Suprapubic skin (tissue), 4 donors: ENCODE data around the gene ADAP1. TPM values are rescaled to one million over a fixed set of nuclear protein-coding genes. Genes with fewer than 3 reads are reported as not detected.

Experiments
- DNase-seq, 2 donors: peaks; one replicate each; pipeline ENCODE4 v3.0.0-alpha.2; 2019; ENCODE audit warnings: low spot score in 2 of 2
- H3K27ac ChIP-seq: fragments of 200-600 bp; sonication (generic); one replicate; pipeline ENCODE4 v1.5.1; 2019
- H3K27me3 ChIP-seq: fragments of 200-600 bp; sonication (generic); one replicate; pipeline ENCODE4 v1.5.1; 2019
- H3K36me3 ChIP-seq: fragments of 200-600 bp; sonication (generic); one replicate; pipeline ENCODE4 v1.5.1; 2019
- H3K4me1 ChIP-seq: fragments of 200-600 bp; sonication (generic); one replicate; pipeline ENCODE4 v1.5.1; 2019
- H3K4me3 ChIP-seq: fragments of 200-600 bp; sonication (generic); one replicate; pipeline ENCODE4 v1.5.1; 2019; ENCODE audit warnings: mild to moderate bottlenecking
- H3K9me3 ChIP-seq: fragments of 200-600 bp; sonication (generic); one replicate; pipeline ENCODE4 v1.5.1; 2019
- EP300 ChIP-seq: sonication (generic); formaldehyde crosslinking; IDR thresholded peaks from one replicate; pipeline ENCODE4 v1.6.1; 2017; ENCODE audit warnings: antibody characterized with exemption
- POLR2A ChIP-seq, 2 donors: fragments of 450-650 bp; IDR thresholded peaks; one replicate each; pipeline ENCODE4 v1.6.1; 2017; ENCODE audit warnings: antibody characterized with exemption in 2 of 2, mild to moderate bottlenecking in 2 of 2, moderate library complexity in 2 of 2
- POLR2AphosphoS5 ChIP-seq, 3 donors: sonication (generic); formaldehyde crosslinking; IDR thresholded peaks; one replicate each; pipeline ENCODE4 v1.6.1; 2017; ENCODE audit warnings: antibody characterized with exemption in 3 of 3
- WGBS: methylation state at CpG from one replicate; pipeline ENCODE4 v1.1.5; 2018; 5-methylcytosine and 5-hydroxymethylcytosine counted together
- total RNA-seq, 4 donors: library from RNA; depleted of rRNA; stranded (reverse); fragments of >200 nt; gene quantifications; one replicate each; pipeline ENCODE4 v1.1.0, GENCODE V29; 2016
- TF ChIP-seq, protein P1 (sequence below), 2 donors: fragments of 200-600 bp in 1 of 2; fragments of 450-650 bp in 1 of 2; sonication (generic) in 1 of 2; IDR thresholded peaks; one replicate each; pipeline ENCODE4 v1.5.1; 2016 to 2019; ENCODE audit warnings: antibody characterized with exemption in 2 of 2, mild to moderate bottlenecking in 1 of 2, moderate library complexity in 1 of 2

Gene ADAP1
- total RNA-seq, 4 donors from 2014 or later: 4.1 to 9.1 (median 6.3) TPM

GRCh38 chr7:988963-989529 is 34.6 kb upstream of the ADAP1 start:
- WGBS: 72% methylated on average over 13 of the region's 15 CpGs
- H3K27me3 ChIP-seq: peaks cover 69% of the 10 kb centered on the region
- peaks cover 43% of the 10 kb centered on the region for H3K4me1 ChIP-seq
- no peak overlapping the region for H3K27ac ChIP-seq
- no peak for DNase-seq
- H3K36me3 ChIP-seq: no peaks in the 10 kb centered on the region
- TF ChIP-seq, protein P1, sequence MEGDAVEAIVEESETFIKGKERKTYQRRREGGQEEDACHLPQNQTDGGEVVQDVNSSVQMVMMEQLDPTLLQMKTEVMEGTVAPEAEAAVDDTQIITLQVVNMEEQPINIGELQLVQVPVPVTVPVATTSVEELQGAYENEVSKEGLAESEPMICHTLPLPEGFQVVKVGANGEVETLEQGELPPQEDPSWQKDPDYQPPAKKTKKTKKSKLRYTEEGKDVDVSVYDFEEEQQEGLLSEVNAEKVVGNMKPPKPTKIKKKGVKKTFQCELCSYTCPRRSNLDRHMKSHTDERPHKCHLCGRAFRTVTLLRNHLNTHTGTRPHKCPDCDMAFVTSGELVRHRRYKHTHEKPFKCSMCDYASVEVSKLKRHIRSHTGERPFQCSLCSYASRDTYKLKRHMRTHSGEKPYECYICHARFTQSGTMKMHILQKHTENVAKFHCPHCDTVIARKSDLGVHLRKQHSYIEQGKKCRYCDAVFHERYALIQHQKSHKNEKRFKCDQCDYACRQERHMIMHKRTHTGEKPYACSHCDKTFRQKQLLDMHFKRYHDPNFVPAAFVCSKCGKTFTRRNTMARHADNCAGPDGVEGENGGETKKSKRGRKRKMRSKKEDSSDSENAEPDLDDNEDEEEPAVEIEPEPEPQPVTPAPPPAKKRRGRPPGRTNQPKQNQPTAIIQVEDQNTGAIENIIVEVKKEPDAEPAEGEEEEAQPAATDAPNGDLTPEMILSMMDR (IDR thresholded peaks at IDR 0.05): no peak
- TF ChIP-seq POLR2A (IDR thresholded peaks at IDR 0.05) (no peak), EP300 (no peak), POLR2AphosphoS5 (IDR thresholded peaks at IDR 0.05) (no peak)
- H3K4me3 ChIP-seq: no peak overlapping the region
- no peaks in the 10 kb centered on the region for H3K9me3 ChIP-seq

DNA sequence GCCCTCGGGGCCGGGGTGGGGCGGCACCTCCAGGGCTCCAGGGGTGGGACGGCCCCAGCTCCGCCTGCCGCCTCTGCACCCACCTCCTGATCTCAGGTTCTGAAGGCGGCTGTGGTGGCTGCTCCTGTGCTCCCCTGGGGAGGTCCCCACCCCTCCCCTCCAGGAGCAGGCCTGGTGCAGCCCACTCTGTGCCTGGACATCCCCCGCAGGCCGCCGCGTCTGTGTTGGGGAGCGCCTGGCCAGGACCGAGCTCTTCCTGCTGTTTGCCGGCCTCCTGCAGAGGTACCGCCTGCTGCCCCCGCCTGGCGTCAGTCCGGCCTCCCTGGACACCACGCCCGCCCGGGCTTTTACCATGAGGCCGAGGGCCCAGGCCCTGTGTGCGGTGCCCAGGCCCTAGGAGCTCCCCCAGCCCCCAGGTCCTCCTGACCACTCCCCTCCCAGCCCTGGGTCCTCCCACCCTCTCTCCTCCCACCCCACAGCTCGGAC is 34.0 kb upstream of the ADAP1 start:
- peaks cover 75% of the 10 kb centered on the region for H3K27me3 ChIP-seq
- no peak overlapping the region for H3K27ac ChIP-seq
- H3K4me1 ChIP-seq: peaks cover 45% of the 10 kb centered on the region
- H3K9me3 ChIP-seq: no peaks in the 10 kb centered on the region
- TF ChIP-seq POLR2A (IDR thresholded peaks at IDR 0.05): no peak
- TF ChIP-seq EP300: no peak
- TF ChIP-seq, protein P1 (IDR thresholded peaks at IDR 0.05): no peak
- TF ChIP-seq POLR2AphosphoS5 (IDR thresholded peaks at IDR 0.05): no peak
- no peak overlapping the region for H3K4me3 ChIP-seq
- 58% methylated on average over 11 of the region's 24 CpGs for WGBS
- DNase-seq: no peak
- no peaks in the 10 kb centered on the region for H3K36me3 ChIP-seq

DNA sequence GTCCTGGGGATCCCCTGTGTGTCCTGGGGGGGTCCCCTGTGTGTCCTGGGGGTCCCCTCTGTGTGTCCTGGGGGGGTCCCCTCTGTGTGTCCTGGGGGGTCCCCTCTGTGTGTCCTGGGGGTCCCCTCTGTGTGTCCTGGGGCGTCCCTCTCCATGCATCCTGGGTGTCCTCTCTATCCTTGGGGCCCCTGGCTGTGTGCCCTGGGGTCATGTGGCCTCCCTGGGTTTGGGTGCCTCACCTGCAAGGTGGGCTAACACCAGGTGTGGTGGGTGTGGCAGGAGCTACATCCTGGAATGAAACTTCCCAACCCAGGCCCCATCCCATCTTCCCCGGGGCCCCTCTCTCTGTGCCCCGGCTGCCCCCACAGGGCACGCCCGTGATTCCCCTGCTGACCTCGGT is 33.4 kb upstream of the ADAP1 start:
- Histone ChIP-seq H3K4me1 (peaks cover 45% of the 10 kb centered on the region), H3K9me3 (no peaks in the 10 kb centered on the region), H3K27me3 (peaks cover 80% of the 10 kb centered on the region), H3K27ac (no peak overlapping the region), H3K36me3 (no peaks in the 10 kb centered on the region), H3K4me3 (no peak overlapping the region)
- 37% methylated on average over 4 of the region's 6 CpGs for WGBS
- no peak for DNase-seq
- TF ChIP-seq, protein P1 (IDR thresholded peaks at IDR 0.05): no peak
- TF ChIP-seq POLR2A (IDR thresholded peaks at IDR 0.05) (no peak), POLR2AphosphoS5 (IDR thresholded peaks at IDR 0.05) (no peak)

GRCh38 chr7:986766-987751 is 32.6 kb upstream of the ADAP1 start:
- no peak for DNase-seq
- Histone ChIP-seq H3K36me3 (no peaks in the 10 kb centered on the region), H3K4me3 (no peak overlapping the region), H3K27me3 (peaks cover 74% of the 10 kb centered on the region), H3K9me3 (no peaks in the 10 kb centered on the region), H3K4me1 (peaks cover 45% of the 10 kb centered on the region), H3K27ac (no peak overlapping the region)
- TF ChIP-seq, protein P1 (IDR thresholded peaks at IDR 0.05): no peak
- TF ChIP-seq POLR2A (IDR thresholded peaks at IDR 0.05) (no peak), EP300 (no peak), POLR2AphosphoS5 (IDR thresholded peaks at IDR 0.05) (no peak)
- 83% methylated on average over 27 of the region's 56 CpGs for WGBS
